Caco-2 (cell line): ENCODE results near the gene BAHCC1. TPM values are rescaled to one million over a fixed set of nuclear protein-coding genes. Genes with fewer than 3 reads are reported as not detected.
A peak's percentile ranks its signal among the peaks of the same experiment; 100 is the strongest.

Experiments used
- BruUV-seq: library from RNA; stranded (reverse); fragments of 400-500 nt; replicated peaks from 2 replicates; lab custom pipeline; 2021; lab: Mats Ljungman, UMichigan
- CTCF ChIA-PET: fragments of 300-600 bp; sonication (Branson Sonifier 250); formaldehyde crosslinking; loops from one replicate; lab custom pipeline; 2022; ENCODE audit warnings: antibody characterized with exemption; lab: Charles Lee
- POLR2A ChIA-PET: fragments of 300-600 bp; sonication (Branson Sonifier 250); formaldehyde crosslinking; loops from one replicate; lab custom pipeline; 2022; ENCODE audit warnings: antibody characterized with exemption; lab: Charles Lee
- DNase-seq, 2 experiments: peaks; one replicate each; pipeline versions ENCODE4 v3.0.0 to v3.0.0-alpha.2; 2020 to 2022
- H3K27me3 ChIP-seq: replicated peaks from 2 replicates; pipeline ENCODE4 v1.6.0; 2011; ENCODE audit warnings: low read length; ENCODE audit not compliant: control insufficient read depth, insufficient read depth
- H3K36me3 ChIP-seq: 2 replicates; pipeline ENCODE4 v1.5.1; 2011; ENCODE audit warnings: low read length; ENCODE audit not compliant: control insufficient read depth, insufficient read depth
- H3K4me1 ChIP-seq: fragments of 250-450 bp; sonication (Bioruptor Pico); 2 replicates; pipeline ENCODE4 v1.5.1; 2020; ENCODE audit warnings: mild to moderate bottlenecking
- H3K4me3 ChIP-seq: 2 replicates; pipeline ENCODE4 v1.5.1; 2011; ENCODE audit warnings: low read depth, mild to moderate bottlenecking, control low read depth, low read length
- H3K9me3 ChIP-seq: fragments of 250-450 bp; sonication (Bioruptor Pico); 2 replicates; pipeline ENCODE4 v1.5.1; 2020; ENCODE audit warnings: mild to moderate bottlenecking, moderate library complexity
- H3K27ac Mint-ChIP-seq: one replicate; pipeline ENCODE4 v1.8.0; 2022; ENCODE audit warnings: mixed read lengths; ENCODE audit not compliant: unreplicated experiment
- H3K27me3 Mint-ChIP-seq: one replicate; pipeline ENCODE4 v1.8.0; 2022; ENCODE audit warnings: mixed read lengths; ENCODE audit not compliant: insufficient read depth, unreplicated experiment
- H3K36me3 Mint-ChIP-seq: one replicate; pipeline ENCODE4 v1.8.0; 2022; ENCODE audit warnings: mild to moderate bottlenecking, mixed read lengths; ENCODE audit not compliant: insufficient read depth, unreplicated experiment
- H3K4me1 Mint-ChIP-seq: one replicate; pipeline ENCODE4 v1.8.0; 2022; ENCODE audit warnings: low read depth, mixed read lengths; ENCODE audit not compliant: unreplicated experiment
- H3K4me3 Mint-ChIP-seq: one replicate; pipeline ENCODE4 v1.8.0; 2022; ENCODE audit warnings: mild to moderate bottlenecking, moderate library complexity, mixed read lengths; ENCODE audit not compliant: unreplicated experiment
- H3K9me3 Mint-ChIP-seq: one replicate; pipeline ENCODE4 v1.8.0; 2022; ENCODE audit warnings: mixed read lengths; ENCODE audit not compliant: unreplicated experiment
- CTCF ChIP-seq, 2 experiments: fragments of 200-600 bp in 1 of 2; IDR thresholded peaks; 1 replicate in 1 of 2; 2 replicates in 1 of 2; pipeline versions ENCODE4 v1.5.1 to v1.8.0; 2011 to 2022; ENCODE audit warnings: antibody characterized with exemption in 1 of 2, control low read depth in 1 of 2, inconsistent platforms in 1 of 2, low read depth in 1 of 2, low read length in 1 of 2, mild to moderate bottlenecking in 1 of 2, moderate library complexity in 1 of 2; ENCODE audit not compliant: insufficient read depth in 1 of 2, severe bottlenecking in 1 of 2, unreplicated experiment in 1 of 2
- intact Hi-C: fragments of 100-400 bp; cut with micrococcal nuclease; formaldehyde crosslinking; loops from one replicate; pipeline ENCODE4 v1.10.0; 2022; ENCODE audit not compliant: unreplicated experiment
- total RNA-seq: library from RNA; stranded (reverse); gene quantifications from 2 replicates; pipeline ENCODE4 v1.2.3, GENCODE V29; 2022

Gene BAHCC1
- total RNA-seq, 1 experiment from 2014 or later: 10.2 TPM

- H3K36me3 ChIP-seq: peaks cover 2% of the 10 kb centered on the region; the same call in 1 of the 2 replicates
- H3K9me3 Mint-ChIP-seq: no peaks in the 10 kb centered on the region
- H3K4me3 Mint-ChIP-seq: peak overlapping the region; percentile 78
- no peak for TF ChIP-seq CTCF (IDR thresholded peaks at IDR 0.05; ENCODE audit: insufficient read depth in 1 of 2, low read depth in 1 of 2, low read length in 1 of 2, severe bottlenecking in 1 of 2, unreplicated experiment in 1 of 2)
- ChIA-PET CTCF (no interaction called here), POLR2A (interaction anchor here (0.6 kb wide), 1 partner anchor 1577 kb away, joined by 3 read pairs; no protein-coding TSS in a partner anchor)
- intact Hi-C loops: loop anchor here (2.0 kb wide), 1 partner anchor 79 kb away; no protein-coding TSS in a partner anchor
- peaks cover 27% of the 10 kb centered on the region for H3K4me1 ChIP-seq
- peak overlapping the region; percentile 39 for H3K4me3 ChIP-seq
- H3K36me3 Mint-ChIP-seq: peaks cover 34% of the 10 kb centered on the region
- H3K27me3 ChIP-seq: no peaks in the 10 kb centered on the region
- peaks cover 20% of the 10 kb centered on the region for H3K4me1 Mint-ChIP-seq
- peak; percentile 74 to 77 for DNase-seq
- H3K9me3 ChIP-seq: no peaks in the 10 kb centered on the region
- H3K27ac Mint-ChIP-seq: peak overlapping the region; percentile 85
- TSS peak; percentile 86 for BruUV-seq
- H3K27me3 Mint-ChIP-seq: no peaks in the 10 kb centered on the region
These were observed 7.9 kb upstream of the BAHCC1 start for GRCh38 chr17:81387100-81388090.

GRCh38 chr17:81388091-81388611, 7.1 kb upstream of the BAHCC1 start:
- no peaks in the 10 kb centered on the region for H3K27me3 ChIP-seq
- Mint-ChIP-seq H3K27ac (peak overlapping the region; percentile 85), H3K27me3 (no peaks in the 10 kb centered on the region), H3K4me1 (peaks cover 20% of the 10 kb centered on the region), H3K36me3 (peaks cover 34% of the 10 kb centered on the region), H3K4me3 (peak overlapping the region; percentile 78), H3K9me3 (no peaks in the 10 kb centered on the region)
- no peak for DNase-seq
- intact Hi-C loops: no loop called here
- peaks cover 2% of the 10 kb centered on the region; the same call in 1 of the 2 replicates for H3K36me3 ChIP-seq
- H3K4me3 ChIP-seq: peak overlapping the region; percentile 39
- BruUV-seq: no TSS peak
- peaks cover 27% of the 10 kb centered on the region for H3K4me1 ChIP-seq
- no peak for TF ChIP-seq CTCF (IDR thresholded peaks at IDR 0.05; ENCODE audit: insufficient read depth in 1 of 2, low read depth in 1 of 2, low read length in 1 of 2, severe bottlenecking in 1 of 2, unreplicated experiment in 1 of 2)
- ChIA-PET CTCF (no interaction called here), POLR2A (no interaction called here)
- H3K9me3 ChIP-seq: no peaks in the 10 kb centered on the region

GRCh38 chr17:81388612-81389367, 6.5 kb upstream of the BAHCC1 start:
- Mint-ChIP-seq H3K4me3 (peak overlapping the region; percentile 16), H3K9me3 (no peaks in the 10 kb centered on the region), H3K27ac (no peak overlapping the region), H3K27me3 (no peaks in the 10 kb centered on the region), H3K36me3 (peaks cover 36% of the 10 kb centered on the region), H3K4me1 (peaks cover 20% of the 10 kb centered on the region)
- BruUV-seq: no TSS peak
- no peak for TF ChIP-seq CTCF (IDR thresholded peaks at IDR 0.05; ENCODE audit: insufficient read depth in 1 of 2, low read depth in 1 of 2, low read length in 1 of 2, severe bottlenecking in 1 of 2, unreplicated experiment in 1 of 2)
- POLR2A ChIA-PET: no interaction called here
- intact Hi-C loops: no loop called here
- peak in 1 of 2 experiments; percentile 36 for DNase-seq
- H3K4me3 ChIP-seq: no peak overlapping the region
- peaks cover 27% of the 10 kb centered on the region for H3K4me1 ChIP-seq
- no peaks in the 10 kb centered on the region for H3K9me3 ChIP-seq
- CTCF ChIA-PET: no interaction called here
- no peaks in the 10 kb centered on the region for H3K27me3 ChIP-seq
- peaks cover 2% of the 10 kb centered on the region; the same call in 1 of the 2 replicates for H3K36me3 ChIP-seq
